ENCODE measurements around the gene TMEM132C. TPM values are rescaled to one million over a fixed set of nuclear protein-coding genes. Genes with fewer than 3 reads are reported as not detected.

The TMEM132C gene
- total and polyA plus RNA-seq, 2 of the 4 experiments (the other 2 are of a cell fraction) = not detected

- H3K18ac ChIP-seq (ENCODE audit: low read depth, low read length) = no peak overlapping the region
- no peaks in the 10 kb centered on the region for H3K27me3 ChIP-seq (ENCODE audit: control insufficient read depth, insufficient read depth, low read length)
- no peak overlapping the region for H2AK9ac ChIP-seq (replicated peaks; ENCODE audit: low read depth, low read length, poor library complexity)
- H2BK15ac ChIP-seq (ENCODE audit: low read depth, low read length) = no peak overlapping the region
- H4K20me1 ChIP-seq (ENCODE audit: insufficient read depth, low read length) = no peaks in the 10 kb centered on the region
- dilution Hi-C loops (cut with HindIII; ENCODE audit: low sequenced_read_pairs, unreplicated experiment) (no loop called here), intact Hi-C loops (cut with micrococcal nuclease) (no loop called here), in situ Hi-C loops (cut with MboI; ENCODE audit: low sequenced_read_pairs) (no loop called here)
- H3K56ac ChIP-seq (ENCODE audit: extremely low read depth, insufficient read depth, low read length) = no peak overlapping the region
- no peak overlapping the region for H3K4ac ChIP-seq (ENCODE audit: low read depth, low read length)
- H2BK5ac ChIP-seq (ENCODE audit: low read depth, low read length, poor library complexity, severe bottlenecking) = no peak overlapping the region
- H4K8ac ChIP-seq (ENCODE audit: low read depth in 2 of 2, low read length in 2 of 2) = no peak overlapping the region
- H2BK120ac ChIP-seq (ENCODE audit: low read depth, low read length) = no peak overlapping the region
- no peak overlapping the region for H3K9ac ChIP-seq (ENCODE audit: low read depth, low read length)
- H3K23ac ChIP-seq (ENCODE audit: low read depth, low read length) = no peak overlapping the region
- ATAC-seq (ENCODE audit: low read depth) (no peak), DNase-seq (no peak)
- no peak overlapping the region for H3K4me2 ChIP-seq (ENCODE audit: low read depth, low read length)
- ChIA-PET CTCF (no interaction called here), POLR2A (ENCODE audit: unreplicated experiment) (no interaction called here)
- no peaks in the 10 kb centered on the region for H3K79me1 ChIP-seq (ENCODE audit: low read depth in 1 of 2, low read length in 2 of 2)
- H4K91ac ChIP-seq (ENCODE audit: insufficient read depth, low read depth, low read length) = no peak overlapping the region
- no peaks in the 10 kb centered on the region for H3K9me1 ChIP-seq (ENCODE audit: insufficient read depth, low read length)
- peaks cover 24% of the 10 kb centered on the region for H3K9me3 ChIP-seq (ENCODE audit: control insufficient read depth, insufficient read depth, low read length)
- H3K4me3 ChIP-seq (ENCODE audit: insufficient read depth, low read depth, low read length) = no peak overlapping the region
- WGBS, 2 experiments (ENCODE audit: extremely low coverage in 2 of 2, insufficient read length in 1 of 2) = 29% methylated on average over 4 of the region's 7 CpGs; no CpG with 5 or more reads in 1 of the 2 experiments
- no peak overlapping the region for H2AK5ac ChIP-seq (ENCODE audit: low read depth, low read length)
- no peak for TF ChIP-seq CHD1 (IDR thresholded peaks at IDR 0.05; ENCODE audit: low read depth, low read length)
- no peak for TF ChIP-seq MAFK (IDR thresholded peaks at IDR 0.05; ENCODE audit: low read depth, low read length)
- TF ChIP-seq USF2 (IDR thresholded peaks at IDR 0.05; ENCODE audit: low read depth, low read length) = no peak
- TF ChIP-seq NFE2L2 (IDR thresholded peaks at IDR 0.05; ENCODE audit: low read depth, low read length) = no peak
- TF ChIP-seq RFX5 (IDR thresholded peaks at IDR 0.05; ENCODE audit: low read depth, low read length) = no peak
- no peak for TF ChIP-seq POLR2A (IDR thresholded peaks at IDR 0.05; ENCODE audit: low read depth, low read length)
- TF ChIP-seq, protein P1, sequence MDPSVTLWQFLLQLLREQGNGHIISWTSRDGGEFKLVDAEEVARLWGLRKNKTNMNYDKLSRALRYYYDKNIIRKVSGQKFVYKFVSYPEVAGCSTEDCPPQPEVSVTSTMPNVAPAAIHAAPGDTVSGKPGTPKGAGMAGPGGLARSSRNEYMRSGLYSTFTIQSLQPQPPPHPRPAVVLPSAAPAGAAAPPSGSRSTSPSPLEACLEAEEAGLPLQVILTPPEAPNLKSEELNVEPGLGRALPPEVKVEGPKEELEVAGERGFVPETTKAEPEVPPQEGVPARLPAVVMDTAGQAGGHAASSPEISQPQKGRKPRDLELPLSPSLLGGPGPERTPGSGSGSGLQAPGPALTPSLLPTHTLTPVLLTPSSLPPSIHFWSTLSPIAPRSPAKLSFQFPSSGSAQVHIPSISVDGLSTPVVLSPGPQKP (IDR thresholded peaks at IDR 0.05; ENCODE audit: borderline replicate concordance, low read depth, low read length) = no peak
- no peak for TF ChIP-seq RCOR1 (IDR thresholded peaks at IDR 0.05; ENCODE audit: insufficient replicate concordance, low read length)
- no peak for TF ChIP-seq FOS (IDR thresholded peaks at IDR 0.05; ENCODE audit: low read depth, low read length)
- H2BK20ac ChIP-seq (ENCODE audit: low read depth, low read length) = no peak overlapping the region
- no peak overlapping the region for H3K14ac ChIP-seq (replicated peaks; ENCODE audit: low read depth, low read length)
- H4K5ac ChIP-seq (ENCODE audit: low read depth, low read length) = no peak overlapping the region
- no TSS peak for BruUV-seq (replicated peaks)
- no peaks in the 10 kb centered on the region for H3K36me3 ChIP-seq (ENCODE audit: control insufficient read depth, insufficient read depth, low read length)
- H3K27ac ChIP-seq (ENCODE audit: insufficient read depth, low read length) = no peak overlapping the region
- no peak overlapping the region for H2AFZ ChIP-seq (replicated peaks; ENCODE audit: low read length, poor library complexity)
- H3K4me1 ChIP-seq (ENCODE audit: control insufficient read depth, insufficient read depth, low read length) = no peaks in the 10 kb centered on the region
Observed at GRCh38 chr12:128567730-128568129, 300.8 kb downstream of the TMEM132C start.

Measured in IMR-90 (cell line).